GM23338 (cell line): ENCODE measurements around the gene PCDHB4.
"Not testable (repeated sequence)": the region's sequence is repeated elsewhere in the genome, so short reads cannot be mapped to it uniquely, and the experiment has no call there.

Experiments
- EZH2 ChIP-seq: fragments of 200-600 bp; sonication (generic); IDR thresholded peaks from one replicate; pipeline ENCODE4 v1.8.0; 2017; ENCODE audit warnings: antibody characterized with exemption, mild to moderate bottlenecking, low read depth; ENCODE audit not compliant: unreplicated experiment
- POLR2AphosphoS5 ChIP-seq: IDR thresholded peaks from 2 replicates; pipeline ENCODE4 v1.6.1; 2016; ENCODE audit warnings: antibody characterized with exemption, low read depth
- REST ChIP-seq: IDR thresholded peaks from one replicate; pipeline ENCODE4 v1.6.1; 2018; ENCODE audit warnings: antibody characterized with exemption; ENCODE audit not compliant: unreplicated experiment
- ZNF331 ChIP-seq: fragments of 250-450 bp; sonication (Bioruptor Pico); IDR thresholded peaks from 2 replicates; pipeline ENCODE4 v1.5.0; 2020; ENCODE audit warnings: low read depth, mild to moderate bottlenecking, moderate library complexity
- TF ChIP-seq, protein P1 (sequence below), 2 experiments: fragments of 200-600 bp in 1 of 2; sonication (generic) in 1 of 2; conservative IDR thresholded peaks; 2 replicates each; pipeline versions ENCODE4 v1.5.1 to v1.6.1; 2016 to 2017; ENCODE audit warnings: antibody characterized with exemption in 2 of 2, low read depth in 2 of 2, mild to moderate bottlenecking in 2 of 2, moderate library complexity in 1 of 2

DNA sequence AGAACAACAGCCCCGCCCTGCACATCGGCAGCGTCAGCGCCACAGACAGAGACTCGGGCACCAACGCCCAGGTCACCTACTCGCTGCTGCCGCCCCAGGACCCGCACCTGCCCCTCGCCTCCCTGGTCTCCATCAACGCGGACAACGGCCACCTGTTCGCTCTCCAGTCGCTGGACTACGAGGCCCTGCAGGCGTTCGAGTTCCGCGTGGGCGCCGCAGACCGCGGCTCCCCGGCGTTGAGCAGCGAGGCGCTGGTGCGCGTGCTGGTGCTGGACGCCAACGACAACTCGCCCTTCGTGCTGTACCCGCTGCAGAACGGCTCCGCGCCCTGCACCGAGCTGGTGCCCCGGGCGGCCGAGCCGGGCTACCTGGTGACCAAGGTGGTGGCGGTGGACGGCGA, 25.4 kb upstream of the PCDHB4 start:
- TF ChIP-seq, protein P1, sequence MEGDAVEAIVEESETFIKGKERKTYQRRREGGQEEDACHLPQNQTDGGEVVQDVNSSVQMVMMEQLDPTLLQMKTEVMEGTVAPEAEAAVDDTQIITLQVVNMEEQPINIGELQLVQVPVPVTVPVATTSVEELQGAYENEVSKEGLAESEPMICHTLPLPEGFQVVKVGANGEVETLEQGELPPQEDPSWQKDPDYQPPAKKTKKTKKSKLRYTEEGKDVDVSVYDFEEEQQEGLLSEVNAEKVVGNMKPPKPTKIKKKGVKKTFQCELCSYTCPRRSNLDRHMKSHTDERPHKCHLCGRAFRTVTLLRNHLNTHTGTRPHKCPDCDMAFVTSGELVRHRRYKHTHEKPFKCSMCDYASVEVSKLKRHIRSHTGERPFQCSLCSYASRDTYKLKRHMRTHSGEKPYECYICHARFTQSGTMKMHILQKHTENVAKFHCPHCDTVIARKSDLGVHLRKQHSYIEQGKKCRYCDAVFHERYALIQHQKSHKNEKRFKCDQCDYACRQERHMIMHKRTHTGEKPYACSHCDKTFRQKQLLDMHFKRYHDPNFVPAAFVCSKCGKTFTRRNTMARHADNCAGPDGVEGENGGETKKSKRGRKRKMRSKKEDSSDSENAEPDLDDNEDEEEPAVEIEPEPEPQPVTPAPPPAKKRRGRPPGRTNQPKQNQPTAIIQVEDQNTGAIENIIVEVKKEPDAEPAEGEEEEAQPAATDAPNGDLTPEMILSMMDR (conservative IDR thresholded peaks at IDR 0.05; ENCODE audit: low read depth in 2 of 2), result not testable (repeated sequence)
- TF ChIP-seq REST; ZNF331 (CRISPR knock-in tag); EZH2; POLR2AphosphoS5: not testable (repeated sequence)
